CD14-positive monocyte (primary cell): ENCODE results near the gene SLC24A4. TPM values are rescaled to one million over a fixed set of nuclear protein-coding genes. Genes with fewer than 3 reads are reported as not detected.

ENCODE experiments used
- DNase-seq, 3 donors: peaks; one replicate each; pipeline ENCODE4 v3.0.0-alpha.2; 2011 to 2022
- H2AFZ ChIP-seq: 2 replicates; pipeline ENCODE4 v1.6.0; 2012; ENCODE audit warnings: mild to moderate bottlenecking, low read depth, low read length, inconsistent platforms; ENCODE audit not compliant: insufficient read depth, poor library complexity, severe bottlenecking
- H3K27ac ChIP-seq, 2 donors: 1 replicate in 1 of 2; 2 replicates in 1 of 2; pipeline ENCODE4 v1.5.1; 2012 to 2013; ENCODE audit warnings: low read length in 2 of 2, control low read depth in 1 of 2, inconsistent platforms in 1 of 2, low read depth in 1 of 2, mild to moderate bottlenecking in 1 of 2
- H3K27me3 ChIP-seq, 2 donors: one replicate each; pipeline versions ENCODE4 v1.6.0 to v1.6.1; 2011 to 2013; ENCODE audit warnings: low read length in 2 of 2; ENCODE audit not compliant: control insufficient read depth in 2 of 2, insufficient read depth in 2 of 2
- H3K36me3 ChIP-seq, 2 donors: replicated peaks in 1 of 2; 1 replicate in 1 of 2; 2 replicates in 1 of 2; pipeline versions ENCODE4 v1.5.1 to v1.6.1; 2012 to 2013; ENCODE audit warnings: low read length in 2 of 2, control low read depth in 1 of 2, inconsistent platforms in 1 of 2, mild to moderate bottlenecking in 1 of 2; ENCODE audit not compliant: insufficient read depth in 2 of 2, control insufficient read depth in 1 of 2
- H3K4me1 ChIP-seq, 2 donors: 1 replicate in 1 of 2; 2 replicates in 1 of 2; pipeline versions ENCODE4 v1.5.1 to v1.6.1; 2012 to 2013; ENCODE audit warnings: low read length in 2 of 2, control low read depth in 1 of 2, inconsistent platforms in 1 of 2, mild to moderate bottlenecking in 1 of 2, moderate library complexity in 1 of 2; ENCODE audit not compliant: insufficient read depth in 2 of 2, control insufficient read depth in 1 of 2
- H3K4me2 ChIP-seq: replicated peaks from 2 replicates; pipeline ENCODE3; 2012; ENCODE audit warnings: low read length, moderate library complexity, mild to moderate bottlenecking; ENCODE audit not compliant: poor library complexity, severe bottlenecking; ENCODE audit errors: extremely low read depth
- H3K4me3 ChIP-seq, 3 experiments: fragments of 200-600 bp in 1 of 3; sonication (generic) in 1 of 3; replicated peaks in 1 of 3; 1 replicate in 2 of 3; 2 replicates in 1 of 3; pipeline ENCODE4 v1.5.1; 2011 to 2013; ENCODE audit warnings: low read length in 3 of 3, mild to moderate bottlenecking in 3 of 3, control low read depth in 2 of 3, low read depth in 2 of 3, inconsistent platforms in 1 of 3, moderate library complexity in 1 of 3
- H3K79me2 ChIP-seq: 2 replicates; pipeline ENCODE4 v1.6.0; 2012; ENCODE audit warnings: mild to moderate bottlenecking, control low read depth, inconsistent platforms, low read length, moderate library complexity; ENCODE audit not compliant: insufficient read depth
- H3K9ac ChIP-seq: 2 replicates; pipeline ENCODE4 v1.6.0; 2017; ENCODE audit warnings: low read length, mild to moderate bottlenecking; ENCODE audit not compliant: insufficient read depth, poor library complexity, severe bottlenecking
- H3K9me3 ChIP-seq, 2 donors: replicated peaks in 1 of 2; 1 replicate in 1 of 2; 2 replicates in 1 of 2; pipeline versions ENCODE4 v1.5.1 to v1.6.1; 2012 to 2013; ENCODE audit warnings: low read length in 2 of 2, control low read depth in 1 of 2; ENCODE audit not compliant: control insufficient read depth in 1 of 2, insufficient read depth in 1 of 2
- H4K20me1 ChIP-seq: 2 replicates; pipeline ENCODE4 v1.6.0; 2012; ENCODE audit warnings: mild to moderate bottlenecking, low read length, control low read depth, moderate library complexity; ENCODE audit not compliant: insufficient read depth
- H3K27ac Mint-ChIP-seq, 7 donors: one replicate each; pipeline ENCODE4 v1.8.0; 2020; ENCODE audit warnings: mild to moderate bottlenecking in 7 of 7, mixed read lengths in 7 of 7, moderate library complexity in 6 of 7, inconsistent platforms in 2 of 7
- H3K27me3 Mint-ChIP-seq, 3 donors: one replicate each; pipeline ENCODE4 v1.8.0; 2021 to 2022; ENCODE audit warnings: low read depth in 3 of 3, mild to moderate bottlenecking in 3 of 3, mixed read lengths in 3 of 3, moderate library complexity in 3 of 3, inconsistent platforms in 1 of 3
- H3K36me3 Mint-ChIP-seq, 2 donors: one replicate each; pipeline ENCODE4 v1.8.0; 2020; ENCODE audit warnings: mixed read lengths in 2 of 2, inconsistent platforms in 1 of 2, mild to moderate bottlenecking in 1 of 2
- H3K4me1 Mint-ChIP-seq: one replicate; pipeline ENCODE4 v1.8.0; 2020; ENCODE audit warnings: mild to moderate bottlenecking, mixed read lengths
- H3K4me3 Mint-ChIP-seq, 2 donors: one replicate each; pipeline ENCODE4 v1.8.0; 2020; ENCODE audit warnings: mild to moderate bottlenecking in 2 of 2, mixed read lengths in 2 of 2, moderate library complexity in 1 of 2
- H3K9me3 Mint-ChIP-seq, 7 donors: one replicate each; pipeline ENCODE4 v1.8.0; 2020 to 2022; ENCODE audit warnings: mixed read lengths in 7 of 7, mild to moderate bottlenecking in 6 of 7, moderate library complexity in 6 of 7, inconsistent platforms in 2 of 7
- CTCF ChIP-seq: fragments of 200-600 bp; IDR thresholded peaks from one replicate; pipeline ENCODE4 v1.8.0; 2022; ENCODE audit warnings: antibody characterized with exemption, mild to moderate bottlenecking
- WGBS: methylation state at CpG from one replicate; pipeline ENCODE4 v1.1.5; 2013; ENCODE audit warnings: missing lambda C conversion rate; ENCODE audit not compliant: insufficient coverage; 5-methylcytosine and 5-hydroxymethylcytosine counted together
- intact Hi-C, 2 donors: fragments of 100-400 bp; cut with micrococcal nuclease; formaldehyde crosslinking; loops; one replicate each; pipeline versions ENCODE4 v1.15.0 to v1.15.1; 2023
- polyA plus RNA-seq, 3 donors: library from polyadenylated mRNA; depleted of rRNA in 1 of 3; unstranded in 2 of 3; stranded (reverse) in 1 of 3; fragments of 300-500 nt in 2 of 3; fragments of >200 nt in 1 of 3; fragmentation: Illumina TruSeq in 2 of 3; gene quantifications; 1 replicate in 2 of 3; 2 replicates in 1 of 3; pipeline ENCODE4 v1.2.3, GENCODE V29; 2012 to 2021

SLC24A4 gene
- polyA plus RNA-seq, 3 donors, result 20.0 to 41.9 (median 26.5) TPM

- peak within 1 kb of the TSS; percentile 55 to 95 for H3K27ac ChIP-seq
- H3K4me3 ChIP-seq, result peak within 1 kb of the TSS; percentile 65 to 92 (median 91)
- H2AFZ ChIP-seq, result peak within 1 kb of the TSS; percentile 73
- Mint-ChIP-seq H3K36me3 (peaks cover 37 to 38% of the 10 kb centered on the region in 2 donors), H3K4me3 (peak within 1 kb of the TSS; percentile 86 to 89), H3K27ac (peak within 1 kb of the TSS; percentile 57 to 92 (median 90)), H3K9me3 (peaks cover 0 to 2% (median 0%) of the 10 kb centered on the region in 7 donors), H3K27me3 (peaks cover 12 to 31% (median 30%) of the 10 kb centered on the region in 3 donors), H3K4me1 (peaks cover 64% of the 10 kb centered on the region)
- peak within 1 kb of the TSS; percentile 96 for H3K9ac ChIP-seq
- peaks cover 39 to 70% of the 10 kb centered on the region in 2 donors for H3K4me1 ChIP-seq
- peaks cover 0 to 13% of the 10 kb centered on the region in 2 donors for H3K36me3 ChIP-seq
- no peak for TF ChIP-seq CTCF
- WGBS, result 2% methylated on average over 79 of the region's 79 CpGs
- H3K79me2 ChIP-seq, result peaks cover 57% of the 10 kb centered on the region
- peak within 1 kb of the TSS; percentile 90 for H3K4me2 ChIP-seq
- peaks cover 0 to 12% of the 10 kb centered on the region in 2 donors for H3K27me3 ChIP-seq
- intact Hi-C loops, result loop anchor here (10.0 kb wide), 2 partner anchors 49 to 141 kb away; no protein-coding TSS in a partner anchor
- peak; percentile 70 to 82 (median 77) for DNase-seq
- no peaks in the 10 kb centered on the region for H3K9me3 ChIP-seq
- peaks cover 31% of the 10 kb centered on the region for H4K20me1 ChIP-seq
Measured at GRCh38 chr14:92513204-92513965, 190.4 kb downstream of the SLC24A4 start, which contains the start of gene RIN3. Gene RIN3, plus strand, starts transcription at chr14:92513781. Its CDS starts 152 bp downstream, at chr14:92513933.

GRCh38 chr14:92513966-92514843 is 191.2 kb downstream of the SLC24A4 start:
- H3K9me3 Mint-ChIP-seq, result peaks cover 0 to 2% (median 0%) of the 10 kb centered on the region in 7 donors
- peaks cover 71% of the 10 kb centered on the region for H3K4me1 Mint-ChIP-seq
- peak overlapping the region; percentile 57 to 92 (median 90) for H3K27ac Mint-ChIP-seq
- intact Hi-C loops, result loop anchor here (10.0 kb wide), 2 partner anchors 49 to 141 kb away; no protein-coding TSS in a partner anchor
- Histone ChIP-seq H3K4me2 (peak overlapping the region; percentile 90), H3K9me3 (no peaks in the 10 kb centered on the region), H3K36me3 (peaks cover 0 to 16% of the 10 kb centered on the region in 2 donors), H2AFZ (peak overlapping the region; percentile 58), H3K9ac (peak overlapping the region; percentile 96), H4K20me1 (peaks cover 39% of the 10 kb centered on the region), H3K4me3 (peak overlapping the region; percentile 65 to 92 (median 91)), H3K79me2 (peaks cover 65% of the 10 kb centered on the region), H3K27ac (peak overlapping the region; percentile 55 to 95), H3K27me3 (peaks cover 0 to 9% of the 10 kb centered on the region in 2 donors), H3K4me1 (peaks cover 45 to 76% of the 10 kb centered on the region in 2 donors)
- H3K36me3 Mint-ChIP-seq, result peaks cover 44 to 46% of the 10 kb centered on the region in 2 donors
- DNase-seq, result no peak
- no peak for TF ChIP-seq CTCF
- H3K4me3 Mint-ChIP-seq, result peak overlapping the region; percentile 86 to 89
- H3K27me3 Mint-ChIP-seq, result peaks cover 13 to 31% (median 30%) of the 10 kb centered on the region in 3 donors
- WGBS, result 13% methylated on average over 81 of the region's 81 CpGs
